Measurements from ENCODE around the gene LGR6.

The LGR6 gene

DNA sequence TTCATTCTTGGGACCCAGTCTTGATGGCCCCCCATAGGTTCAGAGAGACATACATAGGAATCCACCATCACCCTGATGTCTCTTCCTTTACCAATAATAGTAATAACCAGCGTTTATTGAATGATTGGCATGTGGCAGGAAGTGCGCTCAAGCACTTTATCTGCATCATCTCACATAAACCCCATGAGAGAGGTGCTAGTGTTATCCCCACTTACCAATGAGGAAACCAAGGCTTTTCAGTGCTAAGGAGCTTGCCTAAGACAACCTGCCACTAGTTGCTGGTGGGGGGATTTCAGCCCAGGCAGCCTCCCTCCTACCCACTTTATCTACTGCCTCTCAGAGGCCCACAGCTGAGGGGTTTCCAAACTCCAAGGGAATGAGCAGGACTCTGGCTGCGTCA, 7.7 kb downstream of the LGR6 start:
- DNase-seq = peak in 2 of 5 experiments; percentile 42 to 73

DNA sequence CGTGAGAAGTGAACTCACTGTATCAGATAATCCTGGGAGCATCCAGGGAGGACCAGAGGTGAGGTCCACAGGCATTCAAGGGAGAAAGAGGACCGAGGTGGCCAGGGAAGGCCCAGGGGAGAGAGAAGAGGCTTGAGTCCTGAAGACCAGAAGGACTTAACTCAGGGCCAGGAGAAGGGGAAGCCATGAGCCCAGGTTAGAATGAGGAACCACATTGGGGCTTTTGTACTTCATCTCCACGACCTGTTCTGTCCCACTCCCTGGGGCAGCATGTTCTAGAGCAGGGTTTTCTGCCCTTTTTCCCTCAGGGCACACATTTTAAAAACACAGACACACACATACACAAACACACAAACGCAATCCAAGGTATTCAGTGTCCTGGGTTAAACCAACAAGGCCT, 8.4 kb downstream of the LGR6 start:
- DNase-seq = no peak

DNA sequence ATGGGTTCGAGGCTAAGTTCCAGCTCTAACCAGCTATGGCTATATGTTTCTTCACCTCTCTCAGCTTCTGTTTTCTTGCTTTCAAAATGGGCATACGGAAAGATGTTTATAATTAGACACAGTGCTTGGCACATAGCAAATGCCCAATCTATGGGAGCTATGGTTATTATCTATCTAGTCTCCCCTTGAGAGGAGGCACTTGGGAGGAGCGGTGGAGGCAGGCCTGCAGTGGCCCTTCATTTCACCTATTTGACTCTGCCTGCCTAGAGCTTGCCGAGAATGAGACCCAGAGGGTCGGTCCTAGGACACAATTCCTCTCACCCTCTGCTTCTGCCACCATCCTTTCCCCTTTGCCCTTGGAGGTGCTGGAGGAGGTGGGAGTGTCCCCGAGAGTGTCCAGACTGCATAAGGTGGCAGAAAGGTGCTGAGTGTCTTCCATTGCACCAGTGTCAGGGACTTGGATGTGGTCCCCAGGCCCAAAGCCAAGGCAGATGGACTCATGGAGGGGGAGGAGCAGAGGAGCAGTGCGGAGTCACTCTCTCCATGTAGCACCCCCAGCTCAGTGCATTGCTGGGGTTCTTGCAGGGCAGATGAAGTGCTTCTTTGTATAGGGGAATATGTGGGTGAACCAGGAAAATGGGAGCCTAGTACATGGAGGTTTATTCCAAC, 9.0 kb downstream of the LGR6 start:
- DNase-seq = no peak

DNA sequence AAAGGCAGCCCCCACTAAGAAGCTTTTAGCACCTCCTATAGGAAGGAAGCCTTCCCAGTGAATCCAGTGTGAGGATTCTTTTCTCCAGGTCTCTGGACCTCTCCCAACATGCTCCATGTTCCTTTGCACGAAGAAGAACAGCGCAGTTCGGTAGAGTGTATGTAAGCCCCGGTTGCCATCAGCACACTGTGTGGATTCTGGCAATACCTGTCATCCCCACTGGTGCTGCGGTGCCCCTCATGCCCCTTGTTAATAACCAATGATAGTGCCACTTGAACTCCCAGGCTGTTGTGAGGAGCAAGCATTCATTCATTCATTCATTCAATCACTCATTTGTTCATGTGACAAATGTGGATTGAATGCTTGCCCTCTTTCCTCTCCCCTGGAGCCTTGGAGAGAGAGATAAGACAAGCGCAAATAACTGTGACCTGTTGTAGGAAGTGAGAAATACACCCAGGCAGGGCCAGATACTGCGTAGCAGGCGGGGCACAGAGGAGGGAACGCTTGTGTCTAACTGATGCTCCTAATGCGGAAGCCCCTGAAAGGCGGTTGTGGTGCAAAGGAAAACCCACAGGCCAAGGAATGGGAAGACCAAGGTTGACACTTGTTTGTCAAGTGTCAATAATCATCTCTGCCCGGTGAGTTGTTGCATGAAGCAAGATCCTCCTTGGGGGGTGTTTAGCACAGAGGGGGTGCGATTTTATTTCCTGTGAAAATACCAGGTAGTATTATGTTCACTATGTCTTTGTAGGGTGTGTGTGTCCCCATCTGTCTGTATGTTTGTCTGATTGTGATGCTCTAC, 9.8 kb downstream of the LGR6 start:
- DNase-seq = peak in 2 of 5 experiments; percentile 22 to 37

DNA sequence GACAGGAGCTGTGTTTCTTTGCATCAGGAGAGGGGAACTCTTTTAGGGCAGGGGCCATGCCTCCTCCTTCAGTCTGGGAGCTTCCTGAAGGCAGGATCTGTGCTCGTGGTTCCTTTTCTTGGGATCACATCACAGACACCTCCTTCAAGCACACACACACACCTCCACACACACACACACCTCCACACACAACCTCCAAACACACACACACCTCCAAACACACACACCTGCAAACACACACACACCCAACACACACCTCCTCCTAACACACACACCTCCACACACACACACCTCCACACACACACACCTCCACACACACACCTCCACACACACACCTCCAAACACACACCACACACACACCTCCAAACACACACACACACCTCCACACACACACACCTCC, 10.5 kb downstream of the LGR6 start:
- no peak for DNase-seq

DNA sequence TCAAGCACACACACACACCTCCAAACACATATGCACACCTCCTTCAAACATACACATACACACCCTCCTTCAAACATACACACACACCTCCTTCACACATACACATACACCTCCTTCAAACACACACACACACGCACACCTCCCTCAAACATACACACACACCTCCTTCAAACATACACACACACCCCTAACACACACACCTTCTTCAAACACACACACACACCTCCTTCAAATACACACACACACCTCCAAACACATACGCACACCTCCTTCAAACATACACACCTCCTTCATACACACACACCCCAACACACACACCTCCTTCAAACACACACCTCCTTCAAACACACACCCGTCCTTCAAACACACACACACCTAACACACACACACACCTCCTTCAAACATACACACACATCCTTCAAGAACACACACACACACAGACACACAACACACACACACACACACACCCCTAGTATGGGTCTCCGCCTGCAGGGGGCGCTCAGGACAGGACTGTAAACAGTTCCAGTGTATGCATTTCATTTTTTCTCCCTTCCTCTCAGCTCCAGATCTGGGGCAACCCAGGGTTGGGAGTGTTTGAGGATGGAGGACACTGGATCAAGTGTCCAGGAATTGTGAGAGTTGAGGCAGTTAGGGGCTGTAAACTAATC, 12.1 kb downstream of the LGR6 start:
- no peak for DNase-seq

DNA sequence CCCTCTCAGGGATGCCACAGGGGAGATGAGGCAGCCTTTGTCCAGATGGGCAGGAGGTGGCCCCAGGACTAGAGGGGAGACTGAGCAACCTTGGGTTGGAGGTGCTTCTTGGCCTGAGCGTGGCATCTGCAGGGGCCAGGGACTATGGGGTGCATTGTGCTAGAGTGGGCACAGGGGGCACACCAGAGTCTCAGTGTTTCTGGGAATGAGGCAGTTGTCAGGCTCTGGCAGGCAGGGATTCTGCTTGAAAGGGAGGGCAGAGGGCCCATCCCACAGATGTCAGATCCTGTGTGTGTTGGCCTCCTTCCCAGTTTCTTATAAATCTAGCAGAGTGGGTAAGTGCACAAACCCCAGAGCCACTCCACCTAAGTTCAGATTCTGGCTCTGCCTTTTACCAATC, 13.7 kb downstream of the LGR6 start:
- no peak for DNase-seq

DNA sequence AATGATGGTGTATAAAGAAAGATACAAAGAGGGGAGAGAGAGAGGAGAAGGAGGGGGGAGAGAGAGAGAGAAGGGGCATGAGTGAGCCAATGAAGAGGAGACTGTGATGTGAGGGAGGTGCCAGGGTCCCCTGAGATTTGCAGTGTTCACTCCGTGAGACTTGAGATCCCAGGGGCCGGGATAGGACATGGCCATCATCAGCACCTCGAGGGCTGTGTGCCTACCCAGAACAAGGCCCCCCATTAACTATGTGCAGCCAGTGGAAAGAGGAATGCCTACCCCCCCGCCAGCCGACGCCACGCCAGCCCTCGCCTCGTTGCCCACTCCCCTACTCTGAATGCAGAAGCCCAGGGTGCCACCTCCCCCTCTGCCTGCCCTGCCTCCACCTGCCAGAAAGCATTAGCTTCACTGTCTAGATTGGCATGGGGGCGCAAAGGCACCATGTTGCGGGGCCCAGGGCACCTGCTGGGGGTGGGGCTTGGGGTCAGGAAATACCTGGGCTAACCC, 14.8 kb downstream of the LGR6 start:
- DNase-seq = no peak

DNA sequence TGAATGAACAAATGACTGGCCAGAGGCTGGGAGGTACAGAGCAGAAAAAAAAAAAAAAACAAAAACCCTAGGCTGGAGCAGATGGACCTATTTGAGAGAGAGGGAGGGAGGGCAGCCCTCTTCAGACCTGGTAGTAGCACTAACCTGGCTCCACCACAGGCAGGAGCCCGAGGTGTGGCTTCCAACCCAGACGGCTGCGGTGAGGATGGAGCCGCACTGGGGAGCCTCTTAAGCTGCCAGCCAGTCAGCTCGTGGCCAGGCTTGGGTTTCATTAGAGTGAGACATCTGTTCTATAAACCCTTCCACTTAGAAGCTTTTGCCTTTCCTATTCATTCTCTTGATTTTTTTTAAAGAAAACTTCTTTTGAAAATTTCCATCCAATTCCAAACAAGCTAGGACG, 16.8 kb downstream of the LGR6 start:
- no peak for DNase-seq

DNA sequence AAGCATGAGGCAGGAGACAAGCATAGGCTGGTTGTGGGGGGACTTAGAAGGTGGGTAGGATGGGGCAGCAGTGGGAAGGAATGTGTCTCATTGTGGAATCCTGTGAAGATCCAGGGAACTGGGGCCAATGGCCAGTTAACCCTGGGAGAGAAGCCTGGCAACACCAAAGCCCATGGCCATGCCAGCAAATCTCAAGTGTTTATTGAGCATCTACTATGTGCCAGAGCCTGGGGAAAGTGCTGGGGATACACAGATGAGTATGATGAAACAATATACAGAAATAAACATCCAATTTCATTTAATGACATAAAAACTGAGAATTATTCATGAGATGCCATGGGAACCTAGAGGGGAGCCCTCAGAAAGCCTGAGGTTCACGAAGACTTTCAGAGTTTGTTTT, 17.4 kb downstream of the LGR6 start:
- DNase-seq = no peak

DNA sequence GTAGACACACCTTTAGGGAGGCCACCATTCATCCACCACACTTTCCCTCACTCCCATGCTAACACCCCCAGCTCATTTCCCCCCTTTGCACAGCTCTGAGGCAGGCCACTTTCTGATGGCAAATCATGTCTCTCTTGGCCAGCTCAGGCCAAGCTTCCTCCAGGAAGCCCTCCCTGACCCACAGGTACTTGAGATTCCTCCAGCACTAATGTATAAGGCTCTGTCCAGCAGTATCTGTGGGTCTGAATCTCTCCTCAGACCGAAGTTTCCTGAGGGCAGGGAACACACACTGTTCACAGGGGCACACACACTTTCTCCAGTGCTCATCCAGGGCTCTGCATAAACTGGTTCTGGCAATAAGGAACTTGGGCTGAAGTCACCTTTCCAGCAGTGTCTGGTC, 19.2 kb downstream of the LGR6 start:
- DNase-seq = no peak

DNA sequence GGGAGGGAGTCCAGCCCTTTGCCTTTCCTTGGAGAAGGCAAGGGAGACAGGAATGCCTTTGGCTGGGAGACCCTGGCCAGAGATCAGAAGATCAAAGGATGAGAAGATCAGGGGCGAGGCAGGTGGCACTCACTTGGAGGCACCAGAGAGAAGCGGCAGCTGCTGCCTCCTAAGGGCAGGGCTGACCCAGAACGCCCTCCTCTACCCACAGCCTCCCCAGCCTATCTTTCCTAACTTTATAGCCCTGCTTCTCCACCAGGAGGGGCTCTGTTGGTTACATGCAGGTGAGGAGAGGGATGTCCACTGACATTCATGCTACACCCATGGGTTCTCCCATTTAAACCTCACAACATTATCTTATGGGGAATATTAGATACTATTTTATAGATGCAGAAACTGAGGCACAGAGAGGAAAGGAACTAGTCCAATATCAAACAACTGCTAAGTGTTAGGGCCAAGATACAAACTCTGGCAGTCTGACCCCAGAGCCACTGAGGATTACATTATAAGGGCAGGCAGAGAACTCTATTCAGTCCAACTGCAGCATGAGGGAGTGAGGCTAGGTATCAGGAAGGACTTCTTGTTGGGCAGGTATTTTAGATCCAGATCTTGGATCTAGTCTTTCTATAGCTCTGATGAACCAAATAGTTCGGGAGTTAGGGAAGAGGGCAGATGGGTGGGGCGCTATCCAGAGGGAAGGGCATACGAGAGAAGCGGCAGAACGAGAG, 19.9 kb downstream of the LGR6 start:
- no peak for DNase-seq

DNA sequence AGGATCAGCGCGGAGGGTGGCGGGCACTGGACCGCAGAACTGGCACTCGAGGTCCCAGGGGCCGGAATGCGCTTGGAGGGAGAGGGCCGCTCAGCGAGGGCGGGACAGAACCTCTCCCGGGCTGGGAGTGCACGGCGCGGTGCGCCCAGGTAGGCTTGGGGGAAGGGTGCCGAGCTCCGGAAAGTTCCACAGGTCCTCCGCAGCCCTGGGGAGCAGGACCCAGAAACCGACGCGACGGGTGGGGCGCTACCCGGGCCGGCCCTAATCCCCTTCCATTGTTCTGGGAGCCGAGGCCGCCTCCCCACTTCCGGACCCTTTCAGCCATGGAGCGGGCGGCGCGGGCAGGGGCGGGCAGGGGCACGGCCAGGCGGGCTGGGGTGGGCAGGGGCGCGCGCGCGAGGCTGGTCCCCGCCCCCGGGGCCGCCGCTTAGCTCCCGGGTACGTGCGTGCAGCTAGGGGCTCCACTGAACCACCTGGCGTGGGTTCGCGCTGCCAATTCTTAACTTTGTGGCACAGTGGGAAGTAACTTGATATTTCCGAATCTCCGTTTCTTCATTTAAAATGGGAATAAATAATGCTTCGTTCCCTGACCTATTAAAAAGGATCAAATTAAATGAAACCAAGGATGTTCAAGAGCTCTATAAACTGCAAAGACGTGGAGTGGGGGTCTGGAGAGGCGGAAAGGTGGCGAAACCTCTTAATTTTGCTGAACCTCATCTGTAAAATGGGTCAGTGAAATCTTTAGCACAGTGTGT, 20.7 kb downstream of the LGR6 start:
- no peak for DNase-seq

DNA sequence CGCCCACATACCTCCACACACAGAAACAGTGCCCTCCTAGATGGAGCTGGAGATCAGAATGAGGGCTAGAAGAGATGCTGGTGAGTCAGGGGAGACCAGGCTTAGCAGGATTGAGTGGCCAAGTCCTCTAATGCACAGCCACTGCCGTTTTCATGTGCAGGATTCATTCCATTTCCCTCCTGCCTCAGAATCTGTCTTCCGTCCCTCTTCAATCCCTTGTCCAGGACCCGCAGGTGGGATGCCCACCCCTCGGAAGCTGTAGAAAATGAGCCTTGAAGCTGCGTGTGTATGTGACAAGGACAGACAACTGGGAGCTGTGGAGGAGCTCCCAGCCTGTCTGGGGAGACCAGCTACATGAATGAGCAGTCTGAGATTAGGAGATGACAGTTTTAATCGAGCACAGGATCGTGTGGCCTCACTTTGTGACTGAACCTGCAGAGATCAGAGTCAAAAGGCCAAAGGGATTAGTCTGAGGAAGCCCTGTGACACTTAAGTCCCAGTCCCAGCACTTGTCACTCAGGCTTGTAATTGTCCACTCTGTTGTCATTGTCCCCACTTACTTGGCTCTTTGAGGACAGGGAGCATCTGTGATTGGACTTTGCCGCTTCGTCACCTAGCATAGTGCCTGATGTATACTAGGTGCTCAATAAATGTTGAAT, 22.0 kb downstream of the LGR6 start:
- DNase-seq = no peak

DNA sequence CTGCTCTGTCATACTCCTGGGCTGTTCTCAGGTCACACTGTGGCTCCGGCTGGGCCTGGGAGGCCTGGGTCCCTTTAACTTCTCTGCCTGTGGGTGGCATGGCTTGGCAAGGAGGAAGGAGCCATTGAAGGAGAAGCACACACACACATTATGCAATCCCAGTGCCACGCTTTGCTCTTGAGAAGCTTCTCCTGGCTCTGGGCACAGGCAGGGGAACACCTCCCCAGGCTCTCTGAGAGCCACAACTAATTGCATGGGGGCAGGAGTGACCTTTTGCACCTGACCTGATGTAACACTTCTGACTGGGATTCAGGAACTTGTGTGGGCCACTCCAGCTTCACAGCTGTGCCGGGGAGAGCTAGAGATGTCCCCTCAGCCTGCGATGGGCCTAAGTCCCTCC, 23.1 kb downstream of the LGR6 start:
- no peak for DNase-seq

DNA sequence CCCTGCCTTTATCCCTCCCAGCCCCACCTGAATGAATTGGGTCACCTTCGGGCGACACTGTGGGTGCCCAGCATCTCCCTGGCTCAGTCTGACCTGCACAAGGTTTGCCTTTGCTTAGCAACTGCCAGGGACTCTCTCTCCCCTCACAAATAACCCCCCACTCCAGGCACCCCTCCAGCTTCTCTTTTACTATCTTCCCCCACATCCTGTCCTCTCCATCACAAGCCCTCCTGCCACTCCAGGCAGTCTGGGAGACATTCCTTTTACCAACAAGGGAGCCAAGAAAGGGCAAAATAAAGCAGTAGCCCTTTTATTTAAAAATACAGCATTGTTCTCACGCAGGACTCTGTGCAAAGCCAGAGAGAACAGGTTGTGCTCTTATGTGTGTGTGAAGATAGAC, 23.9 kb downstream of the LGR6 start:
- no peak for DNase-seq

DNA sequence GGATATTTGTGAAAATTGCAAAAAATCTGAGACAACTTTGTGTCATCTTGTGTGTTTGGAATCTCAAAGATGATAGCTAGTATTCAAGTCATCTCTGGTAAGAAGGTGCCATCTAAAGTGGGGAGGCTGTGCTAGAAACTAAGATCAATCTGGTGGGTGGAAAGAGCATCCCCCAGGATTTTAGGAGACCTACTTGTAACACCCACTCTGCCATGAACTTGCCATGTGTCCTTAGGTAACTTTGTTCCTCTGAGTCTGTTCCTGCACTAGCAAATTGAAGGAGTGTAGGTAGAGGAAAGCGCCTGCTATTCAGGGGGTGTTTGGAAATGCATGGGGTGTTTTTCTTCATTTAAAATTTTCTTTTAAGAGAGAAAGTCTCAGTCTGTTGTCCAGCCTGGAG, 24.4 kb downstream of the LGR6 start:
- DNase-seq = no peak

DNA sequence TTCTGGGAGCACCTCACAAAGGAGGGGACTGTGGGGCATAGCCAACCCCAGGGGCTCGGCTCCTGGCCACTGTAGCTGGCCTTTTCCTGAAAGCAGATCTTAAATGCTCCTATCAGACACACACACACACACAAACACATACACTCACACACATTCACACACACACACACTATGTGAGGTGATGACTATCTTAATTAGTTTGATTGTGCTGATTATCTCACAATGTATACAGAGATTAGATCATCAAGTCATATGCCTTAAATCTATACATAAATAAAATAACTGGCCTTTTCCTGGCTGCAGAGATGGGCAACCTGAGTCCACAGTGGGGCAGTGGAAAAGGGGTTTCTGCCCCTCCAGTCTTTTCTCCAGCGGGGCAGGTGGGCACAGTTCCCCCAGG, 27.1 kb downstream of the LGR6 start:
- DNase-seq = no peak

DNA sequence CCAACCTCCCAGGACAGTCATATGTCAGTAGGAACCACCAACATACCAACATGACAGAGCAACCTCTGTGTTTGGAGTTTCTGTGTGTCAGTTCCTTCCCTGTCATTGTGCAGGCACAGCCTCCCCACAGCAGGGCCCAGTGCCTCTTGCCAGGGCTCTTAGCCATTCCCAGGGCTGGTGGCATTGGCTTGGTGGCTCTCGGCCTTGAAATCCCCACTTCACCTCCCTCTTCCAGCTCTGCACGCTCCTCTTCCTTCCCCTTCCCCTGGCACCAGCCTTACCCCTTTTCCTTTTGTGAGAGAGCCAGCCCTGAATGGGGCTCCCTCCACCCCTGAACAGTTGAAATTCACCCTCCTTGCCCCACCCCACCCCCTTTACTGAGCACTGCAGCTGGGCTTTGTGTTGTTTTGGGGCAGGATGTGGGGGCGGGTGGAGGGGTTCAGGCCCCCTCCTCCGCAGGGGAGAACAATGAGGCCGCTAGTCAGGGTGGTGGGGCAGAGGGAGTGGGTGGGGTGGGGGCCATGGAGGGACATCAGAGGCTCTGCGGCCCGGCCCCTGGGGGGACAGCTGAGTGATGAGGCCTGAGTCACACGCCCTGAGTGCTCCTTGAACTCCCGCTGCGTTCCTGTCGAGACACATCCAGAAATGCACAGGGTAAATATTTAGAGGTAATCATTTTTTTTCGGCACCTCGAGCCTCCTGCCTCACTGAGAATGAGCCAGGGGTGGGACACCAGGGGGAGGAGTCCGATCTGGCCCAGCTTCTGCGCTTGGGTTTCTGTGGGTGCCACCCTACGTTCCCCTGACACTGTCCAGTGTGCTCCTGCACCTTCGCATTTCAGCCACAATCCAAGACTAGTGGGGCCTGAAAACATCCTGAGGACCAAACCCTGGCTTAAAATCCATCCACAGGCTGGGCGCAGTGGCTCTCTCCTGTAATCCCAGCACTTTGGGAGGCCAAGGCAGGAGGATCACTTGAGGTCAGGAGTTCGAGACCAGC, 28.6 kb downstream of the LGR6 start:
- DNase-seq = no peak

DNA sequence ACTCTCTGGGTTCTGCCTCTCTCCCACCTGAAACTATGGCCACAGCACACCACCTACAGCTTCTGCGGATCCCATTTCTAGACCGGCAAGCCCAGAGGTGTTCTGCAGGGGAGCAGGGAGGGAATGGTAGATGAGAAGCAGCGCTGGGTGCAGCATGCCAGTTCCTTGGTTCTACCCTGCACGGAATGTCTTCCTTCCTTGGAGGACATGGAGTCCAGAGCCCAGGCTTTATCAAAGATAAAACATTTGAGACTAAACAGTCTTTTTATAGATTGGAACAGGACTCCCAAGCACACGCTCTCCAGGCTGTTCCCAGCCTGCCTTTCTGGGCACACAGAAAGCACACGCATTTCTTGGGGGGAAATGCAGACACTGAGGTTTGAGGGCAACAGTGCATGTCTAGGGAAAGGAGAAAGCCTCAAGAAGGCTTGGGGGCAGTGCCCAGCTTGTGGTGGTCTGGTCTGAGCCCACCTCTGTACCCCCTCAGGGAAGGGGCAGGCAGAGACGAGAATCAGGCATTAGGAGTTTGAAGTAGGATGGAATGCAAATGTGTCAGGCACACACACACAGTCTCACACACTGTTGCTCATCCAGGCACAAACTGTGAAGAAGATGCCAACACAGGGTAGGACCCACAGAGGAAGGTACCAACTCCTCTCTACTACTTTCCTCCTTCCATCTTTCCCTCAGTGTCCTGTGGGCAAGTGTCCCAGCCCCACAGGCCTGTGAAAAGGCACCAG, 29.7 kb downstream of the LGR6 start:
- DNase-seq = no peak

Data from T-helper 2 cell (primary cell).